GM12891 (cell line): ENCODE measurements around the gene PRKCI.
A peak's percentile ranks its signal among the peaks of the same experiment; 100 is the strongest.

Experiments
- DNase-seq: peaks from one replicate; pipeline ENCODE4 v3.0.0; 2011; ENCODE audit warnings: low spot score; ENCODE audit not compliant: insufficient read length
- FAIRE-seq: peaks from 2 replicates; lab custom pipeline; 2011; peaks lifted over from hg19 to GRCh38; lab: Jason Lieb, UNC
- PAX5 ChIP-seq: IDR thresholded peaks from 2 replicates; pipeline ENCODE4 v1.6.1; 2011; ENCODE audit warnings: low read length, moderate library complexity, mild to moderate bottlenecking; ENCODE audit not compliant: insufficient read depth, severe bottlenecking
- POLR2A ChIP-seq: IDR thresholded peaks from 2 replicates; pipeline ENCODE4 v1.6.1; 2011; ENCODE audit warnings: low read depth, low read length, control low read depth
- POLR2AphosphoS5 ChIP-seq: IDR thresholded peaks from 2 replicates; pipeline ENCODE4 v1.6.1; 2011; ENCODE audit warnings: low read depth, low read length, control low read depth
- POU2F2 ChIP-seq: IDR thresholded peaks from 2 replicates; pipeline ENCODE4 v1.6.1; 2011; ENCODE audit warnings: low read depth, mild to moderate bottlenecking, control low read depth, low read length, moderate library complexity
- SPI1 ChIP-seq: IDR thresholded peaks from 2 replicates; pipeline ENCODE4 v1.6.1; 2011; ENCODE audit warnings: low read depth, low read length, control low read depth
- TAF1 ChIP-seq: IDR thresholded peaks from 2 replicates; pipeline ENCODE4 v1.6.1; 2011; ENCODE audit warnings: low read depth, low read length, control low read depth

PRKCI gene

DNA sequence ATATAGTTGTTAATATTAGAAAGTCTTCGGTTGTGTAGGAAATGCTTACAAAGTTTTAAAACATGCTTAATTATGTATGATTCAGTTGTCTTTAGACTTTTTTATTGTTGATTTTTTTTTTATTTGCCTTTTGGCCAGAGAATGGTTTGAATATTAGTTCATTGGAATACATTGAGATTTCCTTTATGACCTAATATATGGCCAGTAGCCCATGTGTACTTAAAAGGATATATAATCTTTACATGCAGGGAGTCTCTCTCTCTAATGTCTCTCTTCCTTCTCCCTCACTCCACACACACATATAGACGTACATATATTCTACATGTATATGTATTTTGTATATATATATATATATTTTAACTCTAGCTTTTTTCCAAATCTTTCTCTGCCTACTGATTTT lies 68.0 kb downstream of the PRKCI start:
- FAIRE-seq = no peak
- TF ChIP-seq PAX5 (no peak), SPI1 (no peak), POLR2AphosphoS5 (no peak), POLR2A (no peak), POU2F2 (no peak), TAF1 (no peak)
- DNase-seq = no peak

DNA sequence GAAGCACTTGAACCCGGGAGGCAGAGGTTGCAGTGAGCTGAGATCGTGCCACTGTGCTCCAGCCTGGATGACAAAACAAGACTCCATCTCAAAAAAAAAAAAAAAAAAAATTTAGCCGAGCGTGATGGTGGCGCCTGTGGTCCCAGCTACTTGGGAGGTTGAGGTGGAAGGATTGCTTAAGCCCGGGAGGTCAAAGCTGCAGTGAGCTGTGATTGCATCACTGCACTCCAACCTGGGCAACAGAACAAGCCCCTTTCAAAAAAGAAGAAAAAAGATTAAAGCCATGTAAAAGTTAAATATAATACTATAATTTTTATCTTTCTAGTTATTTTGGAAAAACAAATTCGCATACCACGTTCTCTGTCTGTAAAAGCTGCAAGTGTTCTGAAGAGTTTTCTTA lies 73.4 kb downstream of the PRKCI start:
- DNase-seq = no peak
- FAIRE-seq = no peak
- no peak for TF ChIP-seq TAF1
- TF ChIP-seq POLR2A = no peak
- TF ChIP-seq POU2F2 = no peak
- TF ChIP-seq SPI1 = no peak
- TF ChIP-seq POLR2AphosphoS5 = no peak
- no peak for TF ChIP-seq PAX5

DNA sequence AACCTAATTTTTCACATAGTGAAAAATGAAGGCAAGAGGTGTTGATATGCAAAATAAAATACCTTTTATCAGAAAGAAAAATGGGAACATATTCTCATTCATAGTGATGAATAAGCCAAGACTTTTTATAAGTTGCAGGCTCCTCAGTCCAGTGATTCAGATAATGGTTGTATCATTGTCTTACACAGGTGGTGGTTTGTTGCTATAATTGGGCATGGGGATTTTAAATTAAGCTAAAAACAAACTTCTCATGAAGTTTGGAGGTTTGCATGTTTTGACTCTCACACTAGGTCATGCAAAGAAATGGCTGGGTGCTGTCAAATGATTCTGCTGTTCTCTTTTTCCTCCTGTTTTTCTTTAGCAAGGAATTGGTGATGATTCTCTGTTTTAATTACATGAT lies 74.5 kb downstream of the PRKCI start:
- DNase-seq (no peak), FAIRE-seq (peak; percentile 59)
- TF ChIP-seq POLR2AphosphoS5 (no peak), SPI1 (no peak), POLR2A (no peak), TAF1 (no peak), PAX5 (no peak), POU2F2 (no peak)

DNA sequence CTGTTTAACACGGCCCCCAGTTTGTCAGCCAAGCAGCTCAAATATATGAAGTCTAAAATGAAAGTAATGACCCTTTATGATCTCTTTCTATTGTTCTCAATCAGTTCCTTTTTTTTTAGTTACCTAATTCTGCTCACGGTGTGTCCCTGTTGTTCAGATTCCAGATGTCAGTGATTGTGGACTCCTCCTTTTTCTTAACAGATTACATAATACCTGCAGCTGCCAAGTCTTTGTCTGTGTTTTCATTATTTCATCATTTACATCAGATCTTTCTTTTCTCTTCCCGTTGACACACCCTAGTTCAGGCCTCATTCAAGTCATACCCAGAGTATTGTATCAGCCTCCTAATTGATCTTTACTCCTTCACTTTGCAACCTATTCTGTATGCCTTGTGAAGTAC lies 79.2 kb downstream of the PRKCI start:
- TF ChIP-seq SPI1 (peak; percentile 68), POLR2AphosphoS5 (no peak)
- no peak for FAIRE-seq
- no peak for DNase-seq

DNA sequence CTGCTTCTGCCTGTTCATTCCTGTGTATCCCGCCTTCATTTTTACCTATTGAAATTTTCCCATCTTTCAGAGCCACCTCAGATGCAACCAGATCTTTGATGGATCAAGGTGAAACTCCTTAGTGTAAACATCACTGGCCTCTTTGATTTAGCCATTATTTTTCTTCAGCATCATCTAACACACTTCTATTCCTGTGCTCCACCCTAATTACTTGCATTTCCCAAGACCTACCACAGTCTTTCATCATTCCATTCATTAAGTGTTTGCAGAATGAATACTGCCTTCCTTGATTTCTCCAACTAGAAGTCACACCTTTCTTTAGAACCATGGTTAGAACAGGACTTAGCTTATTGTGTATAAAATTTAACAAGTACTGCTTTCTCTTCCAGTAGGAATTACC lies 79.8 kb downstream of the PRKCI start:
- TF ChIP-seq SPI1 = no peak
- TF ChIP-seq PAX5 = no peak
- TF ChIP-seq POLR2A = no peak
- no peak for TF ChIP-seq POU2F2
- DNase-seq (no peak), FAIRE-seq (no peak)

DNA sequence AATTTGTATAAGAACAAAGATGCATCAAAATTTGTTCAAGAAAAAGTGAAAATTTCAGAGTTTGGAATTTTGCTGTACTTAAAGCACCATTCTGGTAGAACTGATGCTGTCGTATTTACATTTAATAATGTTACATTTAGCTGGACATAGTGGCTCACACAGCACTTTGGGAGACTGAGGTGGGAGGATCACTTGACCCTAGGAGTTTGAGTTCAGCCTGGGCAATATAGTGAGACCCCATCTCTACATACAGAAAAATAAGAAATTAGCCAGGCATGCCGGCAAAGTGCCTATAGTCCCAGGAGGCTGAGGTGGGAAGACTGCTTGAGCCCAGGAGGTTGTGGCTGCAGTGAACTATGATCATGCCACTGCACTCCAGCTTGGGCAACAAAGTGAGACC lies 83.8 kb downstream of the PRKCI start:
- TF ChIP-seq SPI1 = no peak
- no peak for TF ChIP-seq POLR2A
- no peak for TF ChIP-seq PAX5
- TF ChIP-seq POLR2AphosphoS5 = no peak
- TF ChIP-seq TAF1 = no peak
- no peak for TF ChIP-seq POU2F2
- DNase-seq (no peak), FAIRE-seq (no peak)

DNA sequence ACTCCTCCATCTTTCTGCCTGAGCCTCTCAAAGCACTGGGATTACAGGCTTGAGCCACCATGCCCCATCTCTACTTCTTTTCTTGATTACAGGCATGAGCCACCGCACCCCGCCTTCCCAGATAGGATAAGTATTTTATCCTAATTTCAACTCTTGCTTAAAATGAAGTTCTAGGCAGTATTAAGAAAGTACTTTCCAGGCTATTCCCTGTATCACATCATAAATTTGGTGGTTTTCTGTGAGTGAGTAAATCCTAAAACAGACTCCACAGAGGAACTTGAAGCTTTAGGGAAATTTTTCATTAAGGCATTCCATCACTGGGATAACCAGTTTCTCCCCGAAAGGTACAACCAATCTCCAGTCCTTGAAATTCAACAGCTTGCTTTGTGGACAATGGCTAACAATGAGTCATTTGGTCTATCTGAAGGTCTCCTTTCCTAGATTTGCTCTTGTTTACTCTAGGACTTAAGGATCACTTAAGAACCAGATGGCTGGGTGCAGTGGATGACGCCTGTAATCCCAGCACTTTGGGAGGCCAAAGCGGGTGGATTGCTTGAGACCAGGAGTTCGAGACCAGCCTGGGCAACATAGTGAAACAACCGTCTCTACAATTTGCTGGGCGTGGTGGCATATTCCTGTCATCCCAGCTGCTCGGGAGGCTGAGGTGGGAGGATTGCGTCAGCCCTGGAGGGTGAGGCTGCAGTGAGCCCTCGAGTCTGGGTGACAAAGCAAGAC lies 85.6 kb downstream of the PRKCI start:
- DNase-seq (no peak), FAIRE-seq (no peak)
- TF ChIP-seq POLR2AphosphoS5 = no peak
- no peak for TF ChIP-seq TAF1
- TF ChIP-seq POU2F2 = no peak
- no peak for TF ChIP-seq SPI1
- no peak for TF ChIP-seq PAX5
- TF ChIP-seq POLR2A = no peak

DNA sequence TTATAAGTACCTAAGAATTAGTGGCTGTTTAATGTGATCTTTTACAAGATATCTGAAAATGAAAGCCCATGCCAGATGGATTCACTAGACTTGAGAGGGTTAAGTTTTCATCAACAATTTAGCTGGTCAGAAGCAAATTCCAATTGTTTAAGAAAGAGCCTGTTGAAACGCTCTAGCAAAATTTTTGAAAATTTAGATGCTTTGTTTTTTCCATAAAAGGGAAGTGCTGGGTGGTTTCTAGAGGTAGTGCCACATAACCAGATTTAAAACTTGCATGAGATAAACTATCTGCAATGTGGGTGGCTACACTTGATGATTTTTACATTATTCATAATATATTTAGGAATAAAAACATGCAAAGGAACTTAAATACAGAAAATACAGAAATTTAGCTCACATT lies 86.8 kb downstream of the PRKCI start:
- TF ChIP-seq POLR2A = no peak
- no peak for TF ChIP-seq PAX5
- TF ChIP-seq SPI1 = no peak
- no peak for TF ChIP-seq POLR2AphosphoS5
- TF ChIP-seq POU2F2 = no peak
- TF ChIP-seq TAF1 = no peak
- FAIRE-seq (no peak), DNase-seq (no peak)

DNA sequence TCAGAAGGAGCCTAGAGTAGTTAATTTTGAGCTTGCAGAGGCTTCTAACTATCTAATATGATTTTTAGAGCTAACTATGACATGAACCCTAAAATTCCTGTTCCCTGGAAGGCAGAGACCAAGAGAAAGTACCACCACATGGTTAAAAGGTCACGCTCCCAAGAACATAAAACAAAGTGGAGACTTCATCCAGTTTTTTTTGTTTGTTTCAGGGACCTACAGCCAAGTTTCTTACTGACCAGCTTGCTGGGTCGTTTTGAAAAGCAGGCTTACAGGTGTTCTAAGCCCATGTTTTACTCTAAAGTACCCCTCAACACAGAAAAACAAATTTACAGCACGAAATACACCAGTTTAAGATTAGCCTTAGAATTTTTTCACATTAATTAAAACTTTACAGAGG lies 95.7 kb downstream of the PRKCI start:
- no peak for DNase-seq
- TF ChIP-seq POLR2A (no peak), POLR2AphosphoS5 (no peak), POU2F2 (no peak), TAF1 (no peak), SPI1 (no peak), PAX5 (no peak)
- FAIRE-seq = no peak

DNA sequence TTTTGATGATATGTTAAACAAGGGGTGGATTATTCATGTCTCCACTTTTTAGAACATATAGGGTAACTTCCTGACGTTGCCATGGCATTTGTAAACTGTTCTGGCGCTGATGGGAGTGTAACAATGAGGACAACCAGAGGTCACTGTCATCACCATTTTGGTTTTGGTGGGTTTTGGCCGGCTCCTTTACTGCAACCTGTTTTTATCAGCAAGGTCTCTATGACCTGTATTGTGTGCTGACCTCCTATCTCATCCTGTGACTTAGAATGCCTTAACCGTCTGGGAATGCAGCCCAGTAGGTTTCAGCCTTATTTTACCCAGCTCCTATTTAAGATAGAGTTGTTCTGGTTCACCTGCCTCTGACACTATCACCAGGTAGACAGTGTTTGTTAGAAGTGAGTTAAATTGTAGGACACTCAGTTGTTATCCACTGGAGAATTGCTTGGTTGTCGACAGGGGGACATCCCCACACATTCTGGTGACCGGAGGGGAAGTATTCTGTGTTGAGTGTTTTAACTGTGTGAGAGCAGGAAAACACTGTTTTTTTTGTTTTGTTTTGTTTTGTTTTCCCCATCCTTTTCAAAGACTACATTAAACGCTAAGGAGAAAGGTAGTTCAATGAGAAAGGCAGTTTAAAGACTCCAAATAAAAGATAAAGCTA lies 98.4 kb downstream of the PRKCI start:
- TF ChIP-seq SPI1 (no peak), PAX5 (no peak), POLR2A (no peak), TAF1 (no peak), POU2F2 (no peak), POLR2AphosphoS5 (no peak)
- FAIRE-seq (no peak), DNase-seq (no peak)
